BLaER1 treated with 17β-estradiol and CSF1 and Interleukin-3, amounts not matched to agents 10 nM and 100 nM (cell line): ENCODE data around the gene ABCC6.
"Not testable (repeated sequence)": the region's sequence is repeated elsewhere in the genome, so short reads cannot be mapped to it uniquely, and the experiment has no call there.

Experiments used
- H3K27ac ChIP-seq, 11 experiments: shearing (Covaris generic); formaldehyde crosslinking; 2 replicates each; pipeline ENCODE4 v1.8.1; 2022
- H3K27me3 ChIP-seq, 11 experiments: shearing (Covaris generic); formaldehyde crosslinking; 2 replicates each; pipeline ENCODE4 v1.8.1; 2022
- H3K36me3 ChIP-seq, 11 experiments: shearing (Covaris generic); formaldehyde crosslinking; 2 replicates each; pipeline ENCODE4 v1.8.1; 2022
- H3K4me1 ChIP-seq, 10 experiments: shearing (Covaris generic); formaldehyde crosslinking; 2 replicates each; pipeline ENCODE4 v1.8.1; 2022
- H3K4me2 ChIP-seq, 11 experiments: shearing (Covaris generic); formaldehyde crosslinking; 2 replicates each; pipeline ENCODE4 v1.8.1; 2022
- H3K4me3 ChIP-seq, 10 experiments: shearing (Covaris generic); formaldehyde crosslinking; 2 replicates each; pipeline ENCODE4 v1.8.1; 2022
- H3K9ac ChIP-seq, 11 experiments: shearing (Covaris generic); formaldehyde crosslinking; 2 replicates each; pipeline ENCODE4 v1.8.1; 2022
- H3K9me3 ChIP-seq, 11 experiments: shearing (Covaris generic); formaldehyde crosslinking; replicated peaks in 1 of 11; 2 replicates each; pipeline ENCODE4 v1.8.1; 2022
- H4K20me1 ChIP-seq, 11 experiments: shearing (Covaris generic); formaldehyde crosslinking; 2 replicates each; pipeline ENCODE4 v1.8.1; 2022
- Cebpa-rat ChIP-seq, 11 experiments: shearing (Covaris generic); IDR thresholded peaks; 2 replicates each; pipeline ENCODE4 v1.8.1; 2022

Gene ABCC6

DNA sequence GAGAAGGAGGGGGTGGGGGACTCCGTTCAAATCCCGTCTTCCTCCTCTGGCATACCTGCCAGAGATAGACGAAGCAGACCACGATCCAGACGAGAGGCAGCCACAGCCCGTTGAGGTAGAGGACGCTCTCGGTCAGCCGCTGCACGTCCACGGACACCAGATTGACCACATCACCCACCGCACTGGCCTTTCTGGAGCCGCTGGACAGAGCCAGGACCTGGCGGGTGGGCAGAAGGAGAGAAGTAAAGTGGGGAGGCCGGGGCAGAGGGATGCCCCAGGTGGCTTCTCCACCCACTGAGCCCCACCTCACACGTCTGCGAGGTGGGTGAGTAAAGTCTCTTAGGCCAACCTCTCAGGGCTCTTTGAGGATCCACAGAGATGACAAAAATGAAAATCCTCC lies 25.3 kb downstream of the ABCC6 start:
- H3K4me2 ChIP-seq: peak overlapping the region in 9 of 11 experiments; percentile 35 to 69 (median 58); a peak in 16 of 22 replicates
- H3K9me3 ChIP-seq: no peaks in the 10 kb centered on the region

DNA sequence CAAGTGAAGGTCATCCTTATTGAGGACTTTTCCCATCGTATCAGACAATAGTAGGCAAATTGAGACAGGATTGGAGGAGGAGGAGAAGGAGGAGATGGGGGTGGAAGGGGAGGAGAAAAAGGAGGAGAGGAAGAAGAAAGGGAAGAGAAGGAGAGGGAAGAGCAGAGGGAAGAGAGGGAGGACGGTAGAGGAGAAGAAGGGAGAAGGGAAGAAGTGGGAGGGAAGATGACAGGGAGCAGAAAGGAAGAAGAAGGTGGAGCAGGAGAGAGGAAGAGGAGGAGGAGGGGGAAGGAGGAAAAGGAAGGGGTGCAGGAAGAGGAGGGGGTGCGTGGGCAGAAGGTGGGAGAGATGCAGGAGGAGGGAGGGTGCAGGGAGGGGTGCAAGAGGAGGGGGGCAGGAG lies 26.0 kb downstream of the ABCC6 start:
- Histone ChIP-seq H3K27ac (peak overlapping the region in 8 of 11 experiments; percentile 11 to 50 (median 34); a peak in 9 of 22 replicates), H3K4me2 (peak overlapping the region; percentile 15 to 64 (median 56); a peak in 21 of 22 replicates), H3K9me3 (no peaks in the 10 kb centered on the region), H3K27me3 (no peaks in the 10 kb centered on the region), H3K4me3 (no peak overlapping the region), H3K9ac (0 out of 22 replicates have a peak overlapping the region, but pooled peaks of 5 of the 11 experiments have one; percentile 6 to 36 (median 20)), H4K20me1 (no peaks in the 10 kb centered on the region), H3K36me3 (no peaks in the 10 kb centered on the region), H3K4me1 (peaks cover 22 to 53% (median 33%) of the 10 kb centered on the region in 10 experiments)
- no peak for TF ChIP-seq Cebpa-rat (IDR thresholded peaks at IDR 0.05)

More for the DNA sequence above, 25.3 kb downstream of the ABCC6 start:
- no peak overlapping the region for H3K4me3 ChIP-seq
- H3K27me3 ChIP-seq: no peaks in the 10 kb centered on the region
- no peak overlapping the region for H3K9ac ChIP-seq
- H3K27ac ChIP-seq: no peak overlapping the region
- H3K36me3 ChIP-seq: no peaks in the 10 kb centered on the region
- TF ChIP-seq Cebpa-rat (IDR thresholded peaks at IDR 0.05): no peak
- peaks cover 18 to 46% (median 28%) of the 10 kb centered on the region in 10 experiments for H3K4me1 ChIP-seq
- H4K20me1 ChIP-seq: no peaks in the 10 kb centered on the region

DNA sequence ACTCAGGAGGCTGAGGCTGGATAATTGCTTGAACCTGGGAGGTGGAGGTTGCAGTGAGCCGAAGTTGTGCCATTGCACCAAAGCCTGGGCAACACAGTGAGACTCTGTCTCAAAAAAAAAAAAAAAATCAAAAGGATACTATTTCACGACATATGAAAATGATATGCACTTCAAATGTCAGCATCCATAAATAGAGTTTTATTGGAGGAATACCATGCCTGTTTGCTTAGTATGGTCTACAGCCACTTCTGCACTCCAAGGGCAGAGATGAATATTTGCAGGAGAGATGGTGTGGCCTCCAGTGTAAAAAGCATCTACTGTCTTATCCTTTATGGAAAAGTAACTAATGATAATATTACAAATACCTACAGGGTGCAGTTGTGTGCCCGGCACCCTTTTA lies 27.2 kb downstream of the ABCC6 start:
- H3K36me3 ChIP-seq: no peaks in the 10 kb centered on the region
- no peaks in the 10 kb centered on the region for H3K27me3 ChIP-seq
- H3K4me3 ChIP-seq: no peak overlapping the region
- peak overlapping the region in 1 of 11 experiments; percentile 48; a peak in 1 of 22 replicates for H3K27ac ChIP-seq
- no peaks in the 10 kb centered on the region for H4K20me1 ChIP-seq
- H3K9ac ChIP-seq: no peak overlapping the region
- peaks cover 30 to 62% (median 45%) of the 10 kb centered on the region in 10 experiments for H3K4me1 ChIP-seq
- H3K9me3 ChIP-seq: no peaks in the 10 kb centered on the region
- no peak overlapping the region for H3K4me2 ChIP-seq
- TF ChIP-seq Cebpa-rat (IDR thresholded peaks at IDR 0.05): no peak

DNA sequence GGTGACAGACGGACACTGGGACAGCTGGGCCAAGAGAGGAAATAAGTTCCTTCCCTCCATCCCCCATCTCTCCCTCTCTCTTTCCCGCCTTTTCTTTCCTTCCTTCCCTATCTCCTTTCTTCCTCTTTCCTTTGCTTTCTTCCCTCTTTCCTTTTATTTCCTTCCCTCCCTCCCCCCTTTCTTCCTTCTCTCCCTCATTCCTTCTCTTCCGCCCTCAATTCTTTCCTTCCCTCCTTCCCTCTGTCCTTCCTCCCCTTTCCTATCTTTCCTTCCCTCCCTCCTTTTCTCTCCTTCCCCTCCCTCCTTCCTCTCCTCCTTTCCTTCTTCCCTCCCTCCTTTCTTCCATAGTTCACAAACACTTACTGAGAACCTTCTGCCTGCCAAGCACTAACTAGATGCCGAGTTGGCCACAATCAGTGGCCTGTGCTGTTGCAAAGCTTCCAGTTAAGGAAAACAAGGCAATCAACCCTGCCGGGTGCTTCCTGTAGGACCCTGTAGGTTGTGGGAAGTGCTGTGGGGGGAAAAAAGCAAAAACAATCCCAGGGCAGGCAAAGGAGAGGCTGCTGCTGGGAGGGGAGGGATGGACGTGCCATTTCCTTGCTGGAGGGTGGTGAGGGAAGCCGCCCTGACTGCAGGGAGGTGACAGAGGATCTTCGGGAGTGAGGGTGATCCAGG lies 31.7 kb downstream of the ABCC6 start:
- Histone ChIP-seq H4K20me1 (no peaks in the 10 kb centered on the region), H3K27me3 (no peaks in the 10 kb centered on the region), H3K9me3 (no peaks in the 10 kb centered on the region), H3K4me1 (peaks cover 14 to 37% (median 23%) of the 10 kb centered on the region in 10 experiments; a peak in 19 of 20 replicates), H3K9ac (no peak overlapping the region), H3K27ac (peak overlapping the region in 1 of 11 experiments; percentile 26; a peak in 2 of 22 replicates), H3K4me3 (no peak overlapping the region), H3K4me2 (peak overlapping the region in 10 of 11 experiments; percentile 0 to 71 (median 38); a peak in 16 of 22 replicates), H3K36me3 (no peaks in the 10 kb centered on the region)
- no peak for TF ChIP-seq Cebpa-rat (IDR thresholded peaks at IDR 0.05)

DNA sequence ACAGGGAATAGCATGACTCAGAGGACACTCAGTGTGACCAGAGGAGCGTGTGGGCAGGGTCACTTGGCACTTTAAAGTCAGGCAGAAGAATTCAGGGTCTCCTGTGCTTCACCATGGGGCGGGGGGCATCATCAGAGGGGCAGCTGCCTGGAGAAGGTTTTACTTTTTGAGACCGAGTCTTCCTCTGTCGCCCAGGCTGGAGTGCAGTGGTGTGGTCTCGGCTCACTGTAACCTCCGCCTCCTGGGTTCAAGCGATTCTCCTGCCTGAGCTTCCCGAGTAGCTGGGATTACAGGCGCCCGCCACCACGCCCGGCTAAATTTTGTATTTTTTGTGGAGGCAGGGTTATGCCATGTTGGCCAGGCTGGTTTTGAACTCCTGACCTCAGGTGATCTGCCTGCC lies 32.3 kb downstream of the ABCC6 start:
- H3K4me1 ChIP-seq: peaks cover 14 to 35% (median 23%) of the 10 kb centered on the region in 10 experiments; a peak in 19 of 20 replicates
- not testable (repeated sequence) for H4K20me1 ChIP-seq, H3K36me3 ChIP-seq, H3K4me3 ChIP-seq, H3K27me3 ChIP-seq, H3K27ac ChIP-seq, H3K9ac ChIP-seq, H3K9me3 ChIP-seq
- peak overlapping the region in 7 of 11 experiments; percentile 0 to 71 (median 49); a peak in 8 of 22 replicates for H3K4me2 ChIP-seq

DNA sequence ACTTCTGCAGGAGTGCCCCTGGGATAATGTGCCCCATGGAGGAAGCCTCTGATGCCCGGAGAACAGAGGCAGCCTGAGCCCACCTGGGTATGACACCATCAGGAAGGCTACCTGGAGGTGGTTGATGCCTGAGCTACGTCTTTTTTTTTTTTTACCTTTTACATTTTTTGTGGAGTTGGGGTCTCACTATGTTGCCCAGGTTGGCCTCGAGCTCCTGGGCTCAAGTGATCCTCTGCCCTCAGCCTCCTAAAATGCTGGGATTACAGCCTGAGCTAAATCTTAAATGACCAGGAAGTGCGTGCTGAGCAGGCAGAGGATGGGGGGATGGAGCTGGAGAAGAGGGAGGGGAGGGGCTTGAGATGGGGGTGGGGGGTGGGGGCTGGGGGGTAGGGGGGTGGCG lies 32.7 kb downstream of the ABCC6 start:
- H3K27me3 ChIP-seq: no peaks in the 10 kb centered on the region
- no peaks in the 10 kb centered on the region for H4K20me1 ChIP-seq
- no peaks in the 10 kb centered on the region for H3K36me3 ChIP-seq
- no peak overlapping the region for H3K9ac ChIP-seq
- TF ChIP-seq Cebpa-rat (IDR thresholded peaks at IDR 0.05): no peak
- no peaks in the 10 kb centered on the region for H3K9me3 ChIP-seq
- H3K4me2 ChIP-seq: no peak overlapping the region
- no peak overlapping the region for H3K4me3 ChIP-seq
- H3K4me1 ChIP-seq: peaks cover 14 to 35% (median 23%) of the 10 kb centered on the region in 10 experiments; a peak in 19 of 20 replicates
- no peak overlapping the region for H3K27ac ChIP-seq

DNA sequence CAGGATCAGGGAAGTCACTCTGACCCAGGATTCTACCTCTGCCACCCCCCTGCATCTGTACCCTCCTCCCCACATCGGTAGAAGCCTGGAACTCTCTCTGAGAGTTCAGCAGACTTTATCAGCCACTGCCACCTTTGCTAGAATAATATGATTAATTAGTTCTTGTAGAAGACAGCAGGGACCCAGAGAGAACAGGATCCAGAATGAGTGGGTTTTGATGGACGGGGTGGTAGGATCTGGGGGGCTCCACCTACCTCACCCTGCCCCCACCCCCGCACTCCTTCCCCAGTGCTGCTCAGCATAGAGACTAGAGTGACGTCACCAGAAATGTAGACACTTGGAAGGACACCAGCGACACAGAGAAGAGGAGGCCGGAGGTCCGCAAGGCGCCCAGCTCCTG lies 33.5 kb downstream of the ABCC6 start:
- no peak overlapping the region for H3K4me3 ChIP-seq
- no peak overlapping the region for H3K27ac ChIP-seq
- TF ChIP-seq Cebpa-rat (IDR thresholded peaks at IDR 0.05): no peak
- H3K36me3 ChIP-seq: no peaks in the 10 kb centered on the region
- H4K20me1 ChIP-seq: no peaks in the 10 kb centered on the region
- H3K9ac ChIP-seq: no peak overlapping the region
- peaks cover 14 to 35% (median 23%) of the 10 kb centered on the region in 10 experiments; a peak in 19 of 20 replicates for H3K4me1 ChIP-seq
- no peaks in the 10 kb centered on the region for H3K9me3 ChIP-seq
- H3K4me2 ChIP-seq: no peak overlapping the region
- no peaks in the 10 kb centered on the region for H3K27me3 ChIP-seq

DNA sequence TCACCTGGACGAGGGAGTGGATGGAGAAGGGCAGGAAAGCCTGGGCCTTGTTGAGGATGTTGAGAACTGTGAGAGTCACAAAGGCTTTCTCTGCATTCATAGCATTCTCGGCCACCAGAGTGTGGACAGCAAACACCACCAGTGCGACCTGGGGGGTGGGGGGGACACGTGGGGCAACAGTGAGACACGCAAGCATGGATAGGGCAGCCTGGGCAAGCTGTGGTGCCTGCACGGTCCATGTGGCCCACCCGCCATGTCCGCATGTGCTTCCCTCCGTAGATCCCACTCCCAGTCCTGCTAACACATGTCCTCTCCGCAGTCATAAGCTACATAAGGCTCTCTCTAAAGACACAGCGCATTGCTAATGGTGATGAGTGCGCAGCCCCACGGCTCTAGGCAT lies 34.5 kb downstream of the ABCC6 start:
- Histone ChIP-seq H3K27me3 (no peaks in the 10 kb centered on the region), H3K4me2 (no peak overlapping the region), H3K27ac (no peak overlapping the region), H4K20me1 (no peaks in the 10 kb centered on the region), H3K9ac (no peak overlapping the region), H3K36me3 (no peaks in the 10 kb centered on the region), H3K4me3 (no peak overlapping the region), H3K9me3 (no peaks in the 10 kb centered on the region), H3K4me1 (peaks cover 14 to 26% (median 19%) of the 10 kb centered on the region in 10 experiments; a peak in 19 of 20 replicates)
- TF ChIP-seq Cebpa-rat (IDR thresholded peaks at IDR 0.05): no peak

DNA sequence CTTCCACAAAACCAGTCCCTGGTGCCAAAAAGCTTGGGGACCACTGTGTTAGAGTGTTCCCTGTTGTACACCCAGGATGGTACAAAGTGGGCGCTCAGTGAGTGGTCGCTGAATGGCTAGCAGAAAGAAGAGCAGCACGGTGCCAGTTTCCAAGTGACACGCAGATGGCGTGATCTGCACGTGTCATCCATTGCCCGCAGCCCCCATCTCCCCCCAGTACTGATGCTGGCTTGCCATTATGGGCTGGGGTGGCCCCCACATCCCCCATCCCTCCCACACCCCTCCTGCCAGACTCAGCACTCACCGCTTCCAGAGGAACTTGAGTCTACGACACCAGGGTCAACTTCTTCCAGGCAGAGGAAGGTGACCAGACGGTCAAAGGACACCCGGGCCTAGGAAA lies 36.5 kb downstream of the ABCC6 start:
- H3K4me1 ChIP-seq: peaks cover 15 to 28% (median 23%) of the 10 kb centered on the region in 10 experiments
- H3K4me2 ChIP-seq: no peak overlapping the region
- no peaks in the 10 kb centered on the region for H3K27me3 ChIP-seq
- no peak overlapping the region for H3K4me3 ChIP-seq
- no peaks in the 10 kb centered on the region for H3K9me3 ChIP-seq
- no peaks in the 10 kb centered on the region for H4K20me1 ChIP-seq
- H3K36me3 ChIP-seq: no peaks in the 10 kb centered on the region
- no peak for TF ChIP-seq Cebpa-rat (IDR thresholded peaks at IDR 0.05)
- no peak overlapping the region for H3K9ac ChIP-seq
- no peak overlapping the region for H3K27ac ChIP-seq

DNA sequence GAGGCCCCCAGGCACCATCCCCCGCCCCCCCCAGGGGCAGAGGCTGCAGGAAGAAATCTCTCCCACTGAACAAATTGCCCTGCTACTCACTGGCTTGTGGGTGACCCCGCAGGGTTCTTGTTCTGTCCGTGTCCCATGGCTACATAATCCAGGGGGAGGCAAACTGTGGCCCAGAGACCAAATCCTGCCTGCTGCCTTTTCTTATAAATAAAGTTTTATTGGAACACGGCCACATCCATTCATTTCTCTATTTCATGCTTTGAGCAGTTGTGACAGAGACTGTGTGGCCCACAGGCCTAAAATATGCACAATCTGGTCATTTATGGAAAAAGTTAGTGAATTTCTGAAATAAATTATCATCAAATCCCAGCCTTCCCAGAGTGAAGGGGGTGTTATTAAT lies 38.2 kb downstream of the ABCC6 start:
- Histone ChIP-seq H3K4me3 (no peak overlapping the region), H3K9ac (no peak overlapping the region), H3K9me3 (no peaks in the 10 kb centered on the region), H4K20me1 (no peaks in the 10 kb centered on the region), H3K4me1 (peaks cover 14 to 32% (median 25%) of the 10 kb centered on the region in 10 experiments), H3K27ac (no peak overlapping the region), H3K27me3 (no peaks in the 10 kb centered on the region), H3K4me2 (no peak overlapping the region), H3K36me3 (no peaks in the 10 kb centered on the region)
- no peak for TF ChIP-seq Cebpa-rat (IDR thresholded peaks at IDR 0.05)
